Chondrocyte (in vitro differentiated cells): ENCODE data around the gene TIPARP. TPM values are rescaled to one million over a fixed set of nuclear protein-coding genes. Genes with fewer than 3 reads are reported as not detected.
A peak's percentile ranks its signal among the peaks of the same experiment; 100 is the strongest.
"Not testable (repeated sequence)": the region's sequence is repeated elsewhere in the genome, so short reads cannot be mapped to it uniquely, and the experiment has no call there.

ENCODE experiments used
- DNase-seq: peaks from one replicate; pipeline ENCODE4 v3.0.0; 2021; ENCODE audit warnings: mixed read lengths, low spot score
- H3K27ac Mint-ChIP-seq: one replicate; pipeline ENCODE4 v1.8.0; 2021; ENCODE audit warnings: mild to moderate bottlenecking, moderate library complexity, mixed read lengths; ENCODE audit not compliant: unreplicated experiment
- H3K27me3 Mint-ChIP-seq: 2 replicates; pipeline ENCODE4 v1.8.0; 2021; ENCODE audit warnings: low read depth, mixed read lengths
- H3K36me3 Mint-ChIP-seq: 2 replicates; pipeline ENCODE4 v1.8.0; 2021; ENCODE audit warnings: low read depth, mixed read lengths
- H3K4me1 Mint-ChIP-seq: 2 replicates; pipeline ENCODE4 v1.8.0; 2021; ENCODE audit warnings: low read depth, mild to moderate bottlenecking, mixed read lengths
- H3K4me3 Mint-ChIP-seq: one replicate; pipeline ENCODE4 v1.8.0; 2021; ENCODE audit warnings: mild to moderate bottlenecking, moderate library complexity, mixed read lengths; ENCODE audit not compliant: unreplicated experiment
- H3K9me3 Mint-ChIP-seq: 2 replicates; pipeline ENCODE4 v1.8.0; 2021; ENCODE audit warnings: low read depth, mixed read lengths
- total RNA-seq: library from RNA; stranded (reverse); gene quantifications from 3 replicates; pipeline ENCODE4 v1.2.1, GENCODE V29; 2021
- TF ChIP-seq, protein P1 (sequence below): fragments of 200-600 bp; sonication (generic); IDR thresholded peaks from 2 replicates; pipeline ENCODE4 v1.5.0; 2021; ENCODE audit warnings: antibody characterized with exemption, mild to moderate bottlenecking, moderate library complexity

TIPARP gene
- total RNA-seq, 1 donor from 2014 or later = 65.3 TPM

DNA sequence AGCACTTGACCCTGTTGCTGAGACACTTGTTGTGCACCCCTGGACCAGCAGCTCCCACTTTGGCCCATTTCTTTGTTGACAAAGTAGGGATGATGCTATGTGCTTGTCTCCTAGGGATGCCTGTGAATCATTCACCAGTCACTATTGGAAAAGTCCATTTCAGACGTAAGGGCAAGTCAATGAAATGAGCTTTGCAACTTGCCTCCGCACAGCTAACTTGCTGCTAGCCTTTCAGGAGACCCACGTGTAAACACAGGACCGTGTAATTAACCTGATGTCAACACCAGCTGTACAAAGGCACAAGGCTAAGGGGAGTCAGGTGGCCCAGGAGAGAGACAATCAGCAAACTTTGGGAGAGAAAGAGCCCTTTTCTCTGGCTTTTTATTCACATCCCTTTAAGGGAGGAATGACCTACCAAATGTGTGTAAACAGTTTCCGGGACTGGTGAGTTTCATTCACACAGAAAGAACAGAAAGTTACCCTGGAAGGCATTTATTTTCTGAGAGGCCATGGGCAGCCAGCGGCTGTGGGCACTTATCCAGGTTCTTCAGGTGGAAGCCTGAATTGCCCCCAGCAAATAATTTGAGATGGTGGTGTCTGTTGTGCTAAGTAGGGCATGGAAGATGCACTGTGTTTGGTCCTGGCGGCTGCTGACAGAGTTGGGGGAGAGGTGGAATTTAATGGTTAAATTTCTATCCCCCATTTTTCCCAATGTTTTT lies 54.0 kb downstream of the TIPARP start:
- H3K9me3 Mint-ChIP-seq = no peaks in the 10 kb centered on the region

DNA sequence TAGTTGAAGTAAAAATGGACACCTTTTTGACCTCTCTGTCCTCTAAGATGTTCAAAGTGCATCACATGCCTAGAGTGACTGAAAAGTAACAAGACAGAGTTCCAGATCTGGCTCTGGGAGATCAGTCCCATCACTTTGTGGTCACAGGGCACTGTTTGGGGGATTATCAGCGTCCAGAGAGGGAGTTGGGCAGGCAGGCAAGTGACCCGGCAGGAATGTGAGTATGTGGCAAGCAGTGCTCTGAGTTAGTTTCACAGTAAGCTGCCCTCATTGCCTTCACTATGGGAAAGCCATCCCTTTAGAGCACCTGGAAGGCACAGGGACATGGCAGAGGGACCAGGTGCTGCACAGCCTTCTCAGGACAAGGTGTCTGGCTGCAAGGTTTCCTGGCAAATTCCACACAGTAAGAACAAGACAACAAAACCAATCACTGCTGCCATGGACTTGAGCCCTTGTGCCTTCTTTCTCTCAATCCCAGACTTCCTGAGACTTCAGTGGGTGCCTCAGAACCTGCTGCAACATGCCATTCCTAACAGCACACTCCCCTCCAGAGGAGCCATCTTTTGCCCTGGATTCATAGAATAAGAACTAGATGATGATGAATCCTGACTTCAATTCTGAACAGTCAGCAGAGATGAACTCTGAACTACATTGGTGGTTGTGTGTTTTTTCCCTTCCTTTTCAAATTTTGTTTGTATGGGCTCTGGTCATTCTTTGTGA lies 55.2 kb downstream of the TIPARP start:
- TF ChIP-seq, protein P1, sequence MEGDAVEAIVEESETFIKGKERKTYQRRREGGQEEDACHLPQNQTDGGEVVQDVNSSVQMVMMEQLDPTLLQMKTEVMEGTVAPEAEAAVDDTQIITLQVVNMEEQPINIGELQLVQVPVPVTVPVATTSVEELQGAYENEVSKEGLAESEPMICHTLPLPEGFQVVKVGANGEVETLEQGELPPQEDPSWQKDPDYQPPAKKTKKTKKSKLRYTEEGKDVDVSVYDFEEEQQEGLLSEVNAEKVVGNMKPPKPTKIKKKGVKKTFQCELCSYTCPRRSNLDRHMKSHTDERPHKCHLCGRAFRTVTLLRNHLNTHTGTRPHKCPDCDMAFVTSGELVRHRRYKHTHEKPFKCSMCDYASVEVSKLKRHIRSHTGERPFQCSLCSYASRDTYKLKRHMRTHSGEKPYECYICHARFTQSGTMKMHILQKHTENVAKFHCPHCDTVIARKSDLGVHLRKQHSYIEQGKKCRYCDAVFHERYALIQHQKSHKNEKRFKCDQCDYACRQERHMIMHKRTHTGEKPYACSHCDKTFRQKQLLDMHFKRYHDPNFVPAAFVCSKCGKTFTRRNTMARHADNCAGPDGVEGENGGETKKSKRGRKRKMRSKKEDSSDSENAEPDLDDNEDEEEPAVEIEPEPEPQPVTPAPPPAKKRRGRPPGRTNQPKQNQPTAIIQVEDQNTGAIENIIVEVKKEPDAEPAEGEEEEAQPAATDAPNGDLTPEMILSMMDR = no peak
- H3K4me1 Mint-ChIP-seq = peaks cover 47% of the 10 kb centered on the region
- no peak overlapping the region for H3K27ac Mint-ChIP-seq
- H3K4me3 Mint-ChIP-seq = no peak overlapping the region
- H3K27me3 Mint-ChIP-seq = no peaks in the 10 kb centered on the region
- no peak for DNase-seq
- no peaks in the 10 kb centered on the region for H3K9me3 Mint-ChIP-seq
- H3K36me3 Mint-ChIP-seq = peaks cover 9% of the 10 kb centered on the region

More for the DNA sequence above, 54.0 kb downstream of the TIPARP start:
- H3K36me3 Mint-ChIP-seq = peaks cover 13% of the 10 kb centered on the region
- H3K27me3 Mint-ChIP-seq = no peaks in the 10 kb centered on the region
- TF ChIP-seq, protein P1 = no peak
- H3K4me1 Mint-ChIP-seq = peaks cover 38% of the 10 kb centered on the region
- H3K27ac Mint-ChIP-seq = peak overlapping the region; percentile 59
- no peak overlapping the region for H3K4me3 Mint-ChIP-seq
- DNase-seq = no peak

DNA sequence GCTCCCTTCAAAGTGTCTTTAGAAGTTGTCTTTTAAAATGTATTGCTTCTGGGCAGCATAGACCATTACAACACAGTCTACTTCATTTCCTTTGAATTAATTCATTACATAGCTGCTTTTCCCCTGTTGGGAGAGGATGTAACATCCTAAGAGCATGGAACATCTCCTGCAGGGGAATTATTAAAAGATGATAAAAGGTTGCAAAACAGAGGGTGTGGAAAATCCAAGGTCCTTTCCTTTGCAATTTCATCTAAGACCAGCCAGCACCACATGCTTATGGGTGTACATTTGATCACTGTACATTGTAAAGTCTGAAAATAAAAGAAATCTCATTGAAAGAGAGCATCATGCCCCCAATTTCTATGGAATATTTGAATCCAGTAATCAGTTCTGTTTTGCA lies 57.4 kb downstream of the TIPARP start:
- Mint-ChIP-seq H3K9me3 (no peaks in the 10 kb centered on the region), H3K4me3 (no peak overlapping the region), H3K27me3 (no peaks in the 10 kb centered on the region), H3K36me3 (peaks cover 5% of the 10 kb centered on the region), H3K4me1 (peaks cover 48% of the 10 kb centered on the region), H3K27ac (no peak overlapping the region)
- TF ChIP-seq, protein P1 = no peak
- DNase-seq = no peak

DNA sequence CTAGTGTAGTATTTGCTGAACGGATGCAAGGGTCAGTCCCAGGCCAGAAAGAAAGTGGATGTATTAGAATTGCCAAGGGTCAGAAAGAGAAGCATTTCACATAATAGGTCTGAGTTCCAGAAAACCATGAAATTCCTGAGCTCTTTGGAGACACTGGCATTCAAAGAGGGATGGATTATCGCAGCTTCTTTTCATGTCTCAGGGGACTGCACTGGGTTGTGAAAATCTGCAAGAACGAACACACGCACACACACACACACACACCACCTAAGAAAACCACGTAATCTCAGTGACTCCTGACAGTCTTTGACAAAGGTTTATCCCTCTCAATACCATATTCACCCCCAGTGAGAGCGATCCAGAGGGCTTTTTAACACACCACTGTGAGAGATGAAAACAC lies 57.9 kb downstream of the TIPARP start:
- peaks cover 43% of the 10 kb centered on the region for H3K4me1 Mint-ChIP-seq
- peaks cover 4% of the 10 kb centered on the region for H3K36me3 Mint-ChIP-seq
- no peaks in the 10 kb centered on the region for H3K27me3 Mint-ChIP-seq
- H3K27ac Mint-ChIP-seq = no peak overlapping the region
- TF ChIP-seq, protein P1 = no peak
- H3K4me3 Mint-ChIP-seq = no peak overlapping the region
- H3K9me3 Mint-ChIP-seq = no peaks in the 10 kb centered on the region
- DNase-seq = no peak

DNA sequence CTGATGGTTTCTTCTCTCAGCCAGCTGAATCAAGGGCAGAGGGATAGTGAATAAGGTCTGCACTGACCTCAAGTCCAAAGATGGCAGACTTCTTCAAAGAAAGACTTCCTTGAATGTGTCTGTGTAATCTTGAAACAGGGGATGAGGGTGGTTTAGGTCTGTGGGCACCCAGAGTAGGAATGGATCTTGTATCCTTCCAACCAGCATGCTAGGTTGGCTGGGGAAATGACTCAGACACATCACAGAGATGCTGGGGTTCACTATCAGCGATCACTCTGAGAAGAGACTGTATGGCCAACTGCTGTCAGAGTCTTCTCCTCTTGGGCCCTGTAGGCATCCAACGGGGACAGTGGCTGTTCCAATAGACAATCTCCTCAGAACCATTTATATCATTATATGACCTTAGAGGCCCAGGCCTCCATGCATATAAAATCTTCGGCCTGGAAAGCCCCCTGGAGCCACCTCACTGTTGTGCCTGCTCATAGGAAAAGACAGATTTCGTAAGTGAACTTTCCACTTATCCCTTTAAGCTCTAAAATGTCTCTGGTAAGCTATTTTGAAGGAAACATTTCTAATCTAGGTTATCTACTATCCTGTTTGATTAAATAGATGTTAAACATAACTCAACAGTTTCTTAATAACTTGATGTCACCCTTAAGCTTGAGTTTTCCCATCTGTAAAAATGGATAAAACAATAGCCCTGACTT lies 58.5 kb downstream of the TIPARP start:
- TF ChIP-seq, protein P1 = no peak
- H3K36me3 Mint-ChIP-seq = peaks cover 3% of the 10 kb centered on the region
- H3K4me3 Mint-ChIP-seq = no peak overlapping the region
- no peak overlapping the region for H3K27ac Mint-ChIP-seq
- DNase-seq = no peak
- no peaks in the 10 kb centered on the region for H3K9me3 Mint-ChIP-seq
- H3K27me3 Mint-ChIP-seq = no peaks in the 10 kb centered on the region
- peaks cover 37% of the 10 kb centered on the region for H3K4me1 Mint-ChIP-seq

DNA sequence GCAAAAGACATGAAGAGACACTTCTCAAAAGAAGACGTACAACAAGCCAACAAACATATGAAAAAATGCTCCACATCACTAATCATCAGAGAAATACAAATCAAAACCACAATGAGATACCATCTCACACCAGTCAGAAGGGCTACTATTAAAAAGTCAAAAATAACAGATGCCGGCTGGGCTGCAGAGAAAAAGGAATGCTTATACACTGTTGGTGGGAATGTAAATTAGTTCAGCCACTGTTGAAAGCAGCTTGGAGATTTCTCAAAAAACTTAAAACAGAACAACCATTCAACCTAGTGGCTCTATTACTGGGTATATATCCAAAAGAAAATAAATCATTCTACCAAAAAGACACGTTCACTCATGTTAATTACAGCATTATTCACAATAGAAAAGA lies 60.3 kb downstream of the TIPARP start:
- H3K27me3 Mint-ChIP-seq, H3K9me3 Mint-ChIP-seq, H3K36me3 Mint-ChIP-seq, H3K4me3 Mint-ChIP-seq, DNase-seq: not testable (repeated sequence)
- Mint-ChIP-seq H3K4me1 (peaks cover 27% of the 10 kb centered on the region), H3K27ac (peak overlapping the region; percentile 5)
